Prostate gland (tissue), 2 donors: ENCODE measurements around the gene RPL26. TPM values are rescaled to one million over a fixed set of nuclear protein-coding genes. Genes with fewer than 3 reads are reported as not detected.

ENCODE experiments used
- DNase-seq: peaks from one replicate; pipeline ENCODE4 v3.0.0-alpha.2; 2019; ENCODE audit warnings: low spot score
- H3K27ac ChIP-seq, 2 donors: fragments of 200-600 bp; sonication (generic); 2 replicates each; pipeline ENCODE4 v1.5.1; 2017 to 2019
- H3K27me3 ChIP-seq: fragments of 200-600 bp; sonication (generic); replicated peaks from 2 replicates; pipeline ENCODE4 v1.5.1; 2019; ENCODE audit not compliant: insufficient read depth
- H3K36me3 ChIP-seq, 2 donors: fragments of 200-600 bp; sonication (generic); 1 replicate in 1 of 2; 2 replicates in 1 of 2; pipeline versions ENCODE4 v1.5.1 to v1.8.1; 2017 to 2019
- H3K4me1 ChIP-seq: fragments of 200-600 bp; sonication (generic); replicated peaks from 2 replicates; pipeline ENCODE4 v1.5.1; 2019
- H3K4me3 ChIP-seq, 2 donors: fragments of 200-600 bp; sonication (generic); 2 replicates each; pipeline ENCODE4 v1.5.1; 2017 to 2019
- H3K9me3 ChIP-seq: fragments of 200-600 bp; sonication (generic); 2 replicates; pipeline ENCODE4 v1.5.1; 2017
- CTCF ChIP-seq, 4 experiments: fragments of 200-600 bp in 2 of 4; fragments of 450-650 bp in 2 of 4; sonication (generic) in 2 of 4; IDR thresholded peaks; 1 replicate in 3 of 4; 2 replicates in 1 of 4; pipeline ENCODE4 v1.5.1; 2016 to 2019; ENCODE audit warnings: antibody characterized with exemption in 4 of 4, mild to moderate bottlenecking in 2 of 4, moderate library complexity in 2 of 4
- POLR2A ChIP-seq: fragments of 450-650 bp; IDR thresholded peaks from one replicate; pipeline ENCODE4 v1.6.1; 2016; ENCODE audit warnings: antibody characterized with exemption, mild to moderate bottlenecking
- POLR2AphosphoS5 ChIP-seq: sonication (generic); formaldehyde crosslinking; IDR thresholded peaks from one replicate; pipeline ENCODE4 v1.6.1; 2017; ENCODE audit warnings: antibody characterized with exemption
- WGBS: methylation state at CpG from one replicate; pipeline ENCODE4 v1.1.5; 2018; 5-methylcytosine and 5-hydroxymethylcytosine counted together
- intact Hi-C: fragments of 100-400 bp; cut with DNase I; formaldehyde crosslinking; loops from one replicate; pipeline ENCODE4 v1.14.2; 2022
- total RNA-seq, 2 donors: library from RNA; depleted of rRNA; stranded (reverse); fragments of >200 nt; gene quantifications; one replicate each; pipeline ENCODE4 v1.1.0, GENCODE V29; 2016

The RPL26 gene
- total RNA-seq, 2 donors from 2014 or later = 1,762 to 3,819 TPM

DNA sequence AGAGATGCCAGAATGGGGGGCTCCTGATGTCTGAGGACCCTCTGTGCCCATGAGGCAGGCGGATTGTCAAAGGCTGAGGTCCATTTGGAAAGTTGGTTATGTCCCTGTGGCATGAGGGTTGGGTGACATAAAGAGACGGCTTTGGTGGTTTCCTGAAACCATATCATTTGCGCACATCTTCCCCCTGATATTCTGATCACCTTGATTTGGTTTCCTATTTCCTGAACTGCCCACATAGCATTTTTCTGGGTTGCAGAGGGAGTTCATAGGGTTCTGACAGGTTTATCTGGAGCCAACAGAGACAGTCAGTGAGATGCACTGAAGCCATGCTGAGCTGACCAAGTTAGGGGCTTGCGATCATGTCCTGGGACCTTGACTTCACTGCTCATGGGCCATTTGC is 30.3 kb upstream of the RPL26 start:
- WGBS = 79% methylated on average over 4 of the region's 4 CpGs
- H3K4me3 ChIP-seq = no peak overlapping the region
- H3K27me3 ChIP-seq = no peaks in the 10 kb centered on the region
- no peaks in the 10 kb centered on the region for H3K9me3 ChIP-seq
- H3K4me1 ChIP-seq = no peaks in the 10 kb centered on the region
- no peak for DNase-seq
- H3K27ac ChIP-seq = no peak overlapping the region
- no peak for TF ChIP-seq POLR2A
- no peak for TF ChIP-seq CTCF (IDR thresholded peaks at IDR 0.05)
- no peak for TF ChIP-seq POLR2AphosphoS5
- no peaks in the 10 kb centered on the region for H3K36me3 ChIP-seq
- intact Hi-C loops = no loop called here

- DNase-seq = no peak
- no peak overlapping the region for H3K27ac ChIP-seq
- no peaks in the 10 kb centered on the region for H3K36me3 ChIP-seq
- H3K9me3 ChIP-seq = no peaks in the 10 kb centered on the region
- 78% methylated on average over 5 of the region's 5 CpGs for WGBS
- no peak for TF ChIP-seq POLR2A
- no peak for TF ChIP-seq POLR2AphosphoS5
- TF ChIP-seq CTCF (IDR thresholded peaks at IDR 0.05) = no peak
- no peaks in the 10 kb centered on the region for H3K4me1 ChIP-seq
- intact Hi-C loops = no loop called here
- no peak overlapping the region for H3K4me3 ChIP-seq
- H3K27me3 ChIP-seq = no peaks in the 10 kb centered on the region
Measured at GRCh38 chr17:8412089-8412488, 29.1 kb upstream of the RPL26 start.

DNA sequence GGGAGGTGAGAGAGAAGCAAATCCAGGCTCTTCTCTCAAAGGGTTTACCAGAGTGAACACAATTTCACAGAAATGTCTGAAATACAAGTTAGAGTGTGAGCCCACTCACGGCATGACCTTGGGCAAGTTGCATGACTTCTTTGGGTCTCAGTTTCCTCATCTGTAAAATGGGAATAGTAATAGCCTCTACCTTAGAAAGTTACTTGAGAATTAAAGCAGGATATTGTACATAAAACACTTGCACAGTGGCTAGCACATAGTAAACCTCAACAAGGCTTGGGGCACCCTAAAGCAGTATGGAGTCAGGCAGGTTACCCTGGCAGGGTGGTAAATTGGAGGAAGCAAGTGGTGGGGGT is 27.9 kb upstream of the RPL26 start:
- Histone ChIP-seq H3K4me1 (no peaks in the 10 kb centered on the region), H3K9me3 (no peaks in the 10 kb centered on the region), H3K27ac (no peak overlapping the region), H3K4me3 (no peak overlapping the region), H3K36me3 (no peaks in the 10 kb centered on the region), H3K27me3 (no peaks in the 10 kb centered on the region)
- TF ChIP-seq CTCF (IDR thresholded peaks at IDR 0.05) (no peak), POLR2A (no peak), POLR2AphosphoS5 (no peak)
- intact Hi-C loops = loop anchor here (2.0 kb wide), 1 partner anchor 336 kb away; no protein-coding TSS in a partner anchor
- 89% methylated on average over 1 of the region's 1 CpG for WGBS
- no peak for DNase-seq

- Histone ChIP-seq H3K27me3 (no peaks in the 10 kb centered on the region), H3K4me3 (no peak overlapping the region), H3K27ac (no peak overlapping the region), H3K4me1 (no peaks in the 10 kb centered on the region), H3K9me3 (no peaks in the 10 kb centered on the region), H3K36me3 (no peaks in the 10 kb centered on the region)
- TF ChIP-seq POLR2AphosphoS5 (peak; percentile 71), CTCF (IDR thresholded peaks at IDR 0.05) (peak; percentile 73 to 94 (median 85)), POLR2A (no peak)
- peak; percentile 83 for DNase-seq
- intact Hi-C loops = loop anchor here (2.0 kb wide), 1 partner anchor 337 kb away; no protein-coding TSS in a partner anchor
- WGBS = 22% methylated on average over 19 of the region's 19 CpGs
Measured at GRCh38 chr17:8409966-8410882, 27.2 kb upstream of the RPL26 start.

GRCh38 chr17:8408371-8408770 is 25.4 kb upstream of the RPL26 start:
- H3K4me1 ChIP-seq = no peaks in the 10 kb centered on the region
- DNase-seq = no peak
- no peak overlapping the region for H3K4me3 ChIP-seq
- H3K27me3 ChIP-seq = no peaks in the 10 kb centered on the region
- H3K9me3 ChIP-seq = no peaks in the 10 kb centered on the region
- no peaks in the 10 kb centered on the region for H3K36me3 ChIP-seq
- 47% methylated on average over 14 of the region's 14 CpGs for WGBS
- intact Hi-C loops = no loop called here
- no peak overlapping the region for H3K27ac ChIP-seq
- TF ChIP-seq POLR2A (no peak), CTCF (IDR thresholded peaks at IDR 0.05) (peak in 1 of 4 experiments; percentile 11), POLR2AphosphoS5 (no peak)
